ENCODE data around the gene NEU4.
A peak's percentile ranks its signal among the peaks of the same experiment; 100 is the strongest.

The NEU4 gene, protein sequence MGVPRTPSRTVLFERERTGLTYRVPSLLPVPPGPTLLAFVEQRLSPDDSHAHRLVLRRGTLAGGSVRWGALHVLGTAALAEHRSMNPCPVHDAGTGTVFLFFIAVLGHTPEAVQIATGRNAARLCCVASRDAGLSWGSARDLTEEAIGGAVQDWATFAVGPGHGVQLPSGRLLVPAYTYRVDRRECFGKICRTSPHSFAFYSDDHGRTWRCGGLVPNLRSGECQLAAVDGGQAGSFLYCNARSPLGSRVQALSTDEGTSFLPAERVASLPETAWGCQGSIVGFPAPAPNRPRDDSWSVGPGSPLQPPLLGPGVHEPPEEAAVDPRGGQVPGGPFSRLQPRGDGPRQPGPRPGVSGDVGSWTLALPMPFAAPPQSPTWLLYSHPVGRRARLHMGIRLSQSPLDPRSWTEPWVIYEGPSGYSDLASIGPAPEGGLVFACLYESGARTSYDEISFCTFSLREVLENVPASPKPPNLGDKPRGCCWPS
- 0 to 6.7 (median 0.79) reads per million in 4 donors for total RNA-seq

DNA sequence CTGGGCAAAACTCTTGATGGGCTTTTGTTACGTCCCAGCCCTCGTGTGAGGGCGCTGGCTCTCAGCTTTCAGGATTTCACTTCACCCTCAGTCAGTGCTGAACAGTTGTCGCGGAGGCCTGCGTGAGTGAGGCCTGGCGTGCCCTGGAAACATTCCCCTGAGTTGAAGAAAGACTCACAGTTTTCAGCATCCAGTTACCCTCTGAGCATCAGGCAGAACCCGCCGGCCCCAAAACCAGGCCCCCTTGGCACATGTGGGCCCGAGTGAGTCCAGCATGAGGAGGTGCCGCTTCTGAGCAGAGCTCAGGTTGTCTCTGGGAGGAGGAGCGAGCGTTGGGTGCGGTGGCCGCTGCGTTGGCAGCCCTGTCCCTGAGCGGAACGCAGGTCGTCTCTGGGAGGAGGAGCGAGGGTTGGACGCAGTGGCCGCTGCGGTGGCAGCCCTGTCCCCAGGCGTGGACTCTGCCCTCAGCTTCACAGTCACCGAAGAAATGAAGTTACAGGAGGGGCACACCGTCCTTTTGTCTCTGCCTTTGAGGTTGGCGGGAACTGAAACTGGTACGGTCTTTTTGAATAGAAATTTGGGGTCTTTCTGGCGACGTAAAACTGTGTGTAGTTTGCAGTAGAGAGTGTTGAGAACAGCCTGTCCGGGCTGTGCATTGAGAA, at the start of gene NEU4:
Gene NEU4, plus strand, starts transcription at position 473 of the 662 bp plus-strand sequence. CDS start 5,292 bp downstream, outside the sequence.
- DNase-seq: no peak

DNA sequence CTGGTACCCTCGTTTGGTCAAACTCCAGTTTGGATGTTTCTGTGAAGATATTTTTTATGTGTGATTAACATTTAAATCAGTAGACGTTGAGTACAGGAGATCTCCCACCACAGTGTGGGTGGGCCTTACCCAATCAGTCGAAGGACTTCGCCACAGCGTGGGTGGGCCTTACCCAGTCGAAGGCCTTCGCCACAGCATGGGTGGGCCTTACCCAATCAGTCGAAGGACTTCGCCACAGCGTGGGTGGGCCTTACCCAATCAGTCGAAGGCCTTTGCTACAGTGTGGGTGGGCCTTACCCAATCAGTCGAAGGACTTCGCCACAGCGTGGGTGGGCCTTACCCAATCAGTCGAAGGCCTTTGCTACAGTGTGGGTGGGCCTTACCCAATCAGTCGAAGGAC, 49.1 kb upstream of the NEU4 start:
- DNase-seq: peak in 1 of 5 donors; percentile 0

DNA sequence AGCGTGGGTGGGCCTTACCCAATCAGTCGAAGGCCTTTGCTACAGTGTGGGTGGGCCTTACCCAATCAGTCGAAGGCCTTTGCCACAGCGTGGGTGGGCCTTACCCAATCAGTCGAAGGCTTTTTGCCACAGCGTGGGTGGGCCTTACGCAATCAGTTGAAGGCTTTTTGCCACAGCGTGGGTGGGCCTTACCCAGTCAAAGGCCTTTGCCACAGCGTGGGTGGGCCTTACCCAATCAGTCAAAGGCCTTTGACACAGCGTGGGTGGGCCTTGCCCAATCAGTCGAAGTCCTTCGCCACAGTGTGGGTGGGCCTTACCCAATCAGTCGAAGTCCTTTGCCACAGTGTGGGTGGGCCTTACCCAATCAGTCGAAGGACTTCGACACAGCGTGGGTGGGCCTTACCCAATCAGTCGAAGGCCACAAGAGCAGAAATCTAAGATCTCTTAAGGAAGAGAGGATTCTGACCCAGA, 48.7 kb upstream of the NEU4 start:
- peak in 1 of 5 donors; percentile 6 for DNase-seq

DNA sequence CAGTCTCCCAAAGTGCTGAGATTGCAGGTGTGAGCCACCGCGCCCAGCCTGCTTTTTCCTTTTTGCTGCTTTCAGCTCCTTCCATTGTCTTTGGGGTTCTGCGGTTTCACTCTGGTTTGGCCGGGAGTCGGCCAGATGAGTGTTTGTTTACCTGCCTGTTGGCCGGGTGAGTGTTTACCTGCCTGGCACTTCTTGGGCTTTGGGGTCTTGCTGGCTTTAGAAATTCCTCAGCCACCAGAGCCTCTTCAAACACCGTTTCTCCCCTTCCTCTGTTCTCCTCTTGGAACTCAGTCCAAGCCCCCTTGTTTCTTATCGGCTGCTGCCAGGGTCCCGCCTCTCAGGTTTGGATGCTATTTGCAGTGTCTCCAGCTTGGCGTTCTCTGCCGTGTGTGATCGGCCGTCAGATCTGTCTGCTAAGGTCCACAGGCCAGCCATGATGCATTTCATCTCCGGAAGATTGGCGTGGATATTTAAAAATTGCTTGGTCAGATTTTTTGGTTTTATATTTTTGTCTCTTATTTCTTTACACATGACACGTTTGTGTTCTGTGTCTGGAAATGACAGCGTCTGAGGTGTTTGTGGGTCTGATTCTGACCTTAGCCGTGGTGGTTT, 46.6 kb upstream of the NEU4 start:
- DNase-seq: peak in 1 of 5 donors; percentile 17

DNA sequence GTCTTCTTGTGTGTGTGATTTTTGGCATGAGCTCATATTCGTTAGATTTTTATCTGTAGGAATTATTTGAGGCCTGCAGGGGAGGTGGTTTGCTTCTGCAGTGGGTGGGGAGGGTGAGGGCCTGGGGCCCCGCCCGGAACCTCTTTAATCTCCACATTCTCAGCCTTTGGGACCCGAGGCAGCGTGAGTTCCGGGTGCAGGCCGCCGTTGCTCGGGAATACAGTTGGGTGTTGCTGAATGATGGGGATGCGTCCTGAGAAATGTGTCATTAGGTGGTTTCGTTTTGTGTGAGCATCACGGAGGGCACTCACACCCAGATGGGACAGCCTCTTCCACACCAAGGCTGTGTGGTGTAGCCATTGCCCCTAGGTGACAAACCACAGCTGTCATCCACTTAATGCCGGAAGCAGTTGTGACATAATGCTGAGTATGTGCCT, 46.0 kb upstream of the NEU4 start:
- peak; percentile 46 to 86 (median 62) for DNase-seq

DNA sequence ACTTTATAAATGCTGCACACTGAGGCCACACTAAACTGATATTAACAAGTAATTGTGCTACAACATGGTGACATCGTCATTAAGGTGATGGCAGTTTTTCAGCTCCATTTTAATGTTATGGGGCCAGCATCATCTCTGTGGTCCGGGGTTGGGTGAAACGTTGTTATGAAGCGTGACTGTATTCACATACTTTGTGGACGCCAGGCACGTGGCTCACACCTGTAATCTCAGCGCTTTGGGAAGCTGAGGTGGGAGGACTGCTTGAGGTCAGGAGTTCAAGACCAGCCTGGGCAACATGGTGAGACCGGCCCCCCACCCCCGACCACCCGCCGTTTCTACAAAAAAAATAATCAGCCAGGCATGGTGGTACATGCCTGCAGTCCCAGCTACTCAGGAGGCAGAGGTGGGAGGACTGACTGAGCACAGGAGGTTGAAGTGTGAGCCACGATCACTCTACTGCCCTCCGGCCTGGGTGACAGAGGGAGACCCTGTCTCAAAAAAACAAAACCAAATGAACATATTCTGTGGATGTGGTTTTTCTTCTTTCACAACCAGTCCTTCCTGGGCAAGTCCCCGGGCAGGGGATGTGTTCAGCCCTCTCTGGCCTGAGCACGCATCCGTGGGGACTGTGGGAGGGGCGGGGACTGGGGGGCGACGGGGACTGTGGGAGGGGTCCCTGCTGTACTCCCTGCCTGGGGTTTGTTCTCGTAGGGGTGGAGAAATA, 45.3 kb upstream of the NEU4 start:
- DNase-seq: no peak

DNA sequence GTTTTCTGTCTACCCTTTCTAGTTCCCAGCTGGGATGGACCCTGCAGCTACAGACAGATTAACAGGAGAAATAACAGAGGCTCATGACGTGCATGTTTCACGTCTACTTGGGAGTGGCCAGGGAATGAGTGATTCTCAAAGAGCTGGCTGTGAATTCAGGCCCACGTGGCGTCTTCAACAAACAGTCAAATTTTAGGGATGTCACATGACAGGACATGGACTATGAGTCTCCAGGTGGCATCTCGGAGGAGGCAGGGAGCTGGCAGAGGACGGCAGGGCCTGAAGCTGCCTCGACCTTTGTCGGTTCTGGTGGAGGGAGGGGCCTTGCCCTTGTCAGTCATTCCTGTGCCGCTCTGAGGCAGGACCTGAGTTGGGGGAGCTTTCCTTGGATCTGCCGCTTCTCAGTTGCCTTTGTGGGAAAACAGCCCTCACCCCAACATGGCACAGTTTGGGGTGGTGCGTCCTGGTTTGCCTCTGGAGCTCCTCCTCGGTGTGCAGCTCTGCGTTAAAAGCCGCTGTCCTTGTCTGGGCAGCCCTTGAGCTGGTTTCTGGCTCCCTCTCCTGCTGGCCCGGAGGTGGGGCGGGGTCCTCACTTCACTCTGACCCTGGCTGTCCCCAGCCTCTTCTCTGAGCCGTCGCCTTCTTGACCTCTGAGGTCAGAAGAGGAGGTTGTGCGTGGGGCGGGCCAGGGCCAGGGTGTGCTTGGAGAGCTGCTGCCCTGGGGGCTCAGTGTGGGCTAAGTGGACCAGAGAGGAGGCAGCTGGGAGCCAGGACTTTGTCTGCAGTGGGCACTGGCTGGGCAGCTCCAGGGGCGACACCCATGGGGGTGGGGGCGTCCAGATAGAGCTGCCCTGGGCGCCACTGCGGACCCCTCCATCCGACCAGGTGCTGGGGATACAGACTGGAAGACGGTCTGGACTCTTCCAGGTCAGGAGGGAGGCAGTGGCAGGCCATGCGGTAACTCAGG, 44.4 kb upstream of the NEU4 start:
- DNase-seq: no peak

DNA sequence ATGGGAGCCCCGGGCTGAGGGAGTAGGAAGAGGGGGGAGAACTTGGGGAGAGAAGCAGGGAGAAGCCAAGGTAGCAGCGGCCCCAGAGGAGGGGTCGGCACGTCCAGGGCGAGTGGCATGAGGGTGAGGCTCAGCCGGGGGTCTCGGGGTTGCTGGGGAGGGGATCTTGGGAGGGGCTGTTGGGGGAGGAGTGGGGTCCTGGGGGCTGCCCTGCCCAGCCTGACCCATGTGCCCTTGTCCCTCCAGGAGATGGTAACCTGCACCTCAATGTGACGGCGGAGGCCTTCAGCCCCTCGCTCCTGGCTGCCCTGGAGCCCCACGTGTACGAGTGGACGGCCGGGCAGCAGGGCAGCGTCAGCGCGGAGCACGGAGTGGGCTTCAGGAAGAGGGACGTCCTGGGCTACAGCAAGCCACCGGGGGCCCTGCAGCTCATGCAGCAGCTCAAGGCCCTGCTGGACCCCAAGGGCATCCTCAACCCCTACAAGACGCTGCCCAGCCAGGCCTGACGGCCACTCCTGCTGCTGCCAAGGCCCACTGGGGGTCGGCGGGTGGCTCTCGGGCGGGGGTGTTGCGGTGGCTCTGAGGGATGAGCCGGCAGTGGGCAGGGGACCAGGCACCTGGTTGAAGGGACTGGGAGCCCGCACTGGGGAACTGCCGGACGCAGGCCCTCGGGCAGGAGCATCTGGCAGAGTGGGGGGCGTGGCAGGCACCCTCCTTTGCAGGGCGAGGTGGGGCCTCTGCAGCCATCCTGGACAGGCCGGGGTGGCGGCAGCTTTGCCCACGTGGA, 41.3 kb upstream of the NEU4 start:
- DNase-seq: no peak

DNA sequence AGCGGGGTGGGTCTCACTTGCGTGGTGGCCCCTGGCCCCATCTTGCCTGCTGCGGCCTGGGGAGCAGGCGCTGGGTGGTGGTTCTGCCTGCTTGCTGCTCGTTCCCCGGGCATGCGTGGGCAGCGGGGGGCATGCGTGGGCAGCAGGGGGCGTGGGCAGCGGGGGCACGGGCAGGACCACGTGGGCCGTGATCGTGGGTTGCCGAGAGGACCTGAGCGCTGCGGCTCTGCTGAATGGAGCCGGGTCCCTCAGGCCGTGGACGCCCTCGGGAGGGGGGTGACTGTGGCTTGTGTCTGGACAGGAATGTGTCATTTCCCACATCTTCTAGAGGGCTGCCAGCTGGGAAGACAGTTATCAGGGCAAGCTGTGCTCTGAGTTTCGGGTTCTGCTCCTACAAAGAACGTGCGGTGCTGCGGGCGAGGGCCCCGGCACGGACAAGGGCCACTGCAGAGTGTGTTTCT, 40.7 kb upstream of the NEU4 start:
- no peak for DNase-seq

DNA sequence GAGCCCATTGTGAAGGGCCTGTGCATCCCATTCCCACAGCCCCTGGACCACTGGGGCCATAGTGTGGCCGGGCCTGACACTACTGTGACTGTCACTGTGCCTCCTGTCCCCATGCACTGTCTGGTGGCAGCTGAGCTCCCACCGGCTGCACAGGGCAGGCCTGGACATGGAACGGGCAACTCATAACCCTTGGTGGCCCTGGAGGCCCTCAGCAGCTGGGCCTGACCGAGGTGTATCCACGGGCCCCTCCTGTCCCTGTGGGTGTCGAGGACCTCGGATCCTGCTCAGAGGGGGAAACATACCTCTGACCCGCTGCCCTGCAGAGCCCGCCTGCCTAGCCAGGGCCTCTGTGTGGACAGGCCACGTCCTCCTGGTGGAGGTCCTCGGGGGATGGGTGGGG, 40.1 kb upstream of the NEU4 start:
- DNase-seq: no peak

DNA sequence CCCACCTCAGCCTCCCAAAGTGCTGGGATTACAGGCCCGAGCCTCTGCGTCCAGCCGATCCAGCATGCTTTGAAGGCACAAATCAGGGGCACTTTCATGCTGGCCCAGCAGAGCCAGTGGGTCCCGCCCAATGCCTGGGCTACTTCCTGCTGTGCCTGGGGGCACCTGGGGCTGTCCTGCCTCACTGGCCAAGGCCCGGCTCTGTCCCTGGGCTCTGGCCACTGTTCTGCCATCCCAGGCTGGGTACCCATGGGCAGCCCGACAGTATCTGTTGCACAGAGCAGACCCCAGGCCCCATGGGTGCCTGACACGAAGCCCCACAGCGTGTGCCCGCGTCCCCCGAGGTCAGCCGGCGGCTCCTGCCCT, 39.2 kb upstream of the NEU4 start:
- DNase-seq: no peak

DNA sequence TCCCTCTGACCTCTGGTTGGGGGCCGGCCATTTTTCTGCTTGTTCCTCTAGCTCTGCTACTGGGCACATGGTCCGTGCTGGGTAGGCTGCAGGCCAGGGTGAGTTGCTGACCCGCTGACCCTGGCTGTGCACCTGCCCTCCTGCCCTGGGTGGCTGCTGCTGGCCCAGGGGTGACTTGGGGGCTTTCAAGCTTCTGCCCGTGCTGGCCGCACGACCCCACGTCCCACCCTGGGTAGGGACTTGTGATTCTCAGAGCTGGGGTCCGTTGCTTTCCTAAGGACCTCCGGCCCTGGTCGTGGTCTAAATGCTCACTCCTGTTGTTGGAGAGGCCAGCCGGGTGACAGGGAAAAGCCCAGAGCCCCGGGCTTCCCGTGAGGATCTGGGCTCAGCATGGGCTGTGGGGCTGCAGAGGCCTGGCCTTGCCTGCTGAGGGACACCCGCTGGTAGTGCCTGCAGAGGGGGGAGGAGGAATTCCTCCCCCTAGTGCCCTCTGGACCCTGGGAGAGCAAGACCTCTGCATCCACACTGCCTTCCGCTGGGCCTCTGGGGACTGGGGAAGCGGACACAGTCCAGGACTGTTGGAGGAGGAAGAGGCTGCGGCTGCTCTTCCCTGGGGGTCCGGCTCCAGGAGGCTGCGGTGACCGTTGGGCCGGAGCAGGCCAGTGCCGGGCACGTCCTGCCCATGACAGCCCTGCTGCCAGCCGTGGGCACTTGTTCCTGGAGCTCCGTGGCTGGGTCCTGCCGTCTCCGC, 38.6 kb upstream of the NEU4 start:
- no peak for DNase-seq

DNA sequence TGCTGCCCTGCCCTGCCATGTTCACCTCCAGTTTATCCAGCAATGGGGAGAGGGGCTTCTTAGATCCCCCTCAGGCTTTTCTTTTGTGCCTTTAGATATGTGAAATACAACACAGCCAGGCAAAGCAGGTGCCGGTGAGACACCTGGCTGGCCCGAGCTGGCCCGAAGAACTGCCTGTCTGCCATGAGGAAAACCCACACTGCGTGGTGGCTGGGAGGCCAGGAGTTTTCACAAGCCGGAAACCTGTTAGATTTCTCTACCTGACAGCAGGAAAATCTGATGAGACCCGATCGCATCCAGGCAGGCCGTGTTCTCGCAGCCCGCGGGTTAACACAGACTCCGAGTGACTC, 38.1 kb upstream of the NEU4 start:
- DNase-seq: no peak

DNA sequence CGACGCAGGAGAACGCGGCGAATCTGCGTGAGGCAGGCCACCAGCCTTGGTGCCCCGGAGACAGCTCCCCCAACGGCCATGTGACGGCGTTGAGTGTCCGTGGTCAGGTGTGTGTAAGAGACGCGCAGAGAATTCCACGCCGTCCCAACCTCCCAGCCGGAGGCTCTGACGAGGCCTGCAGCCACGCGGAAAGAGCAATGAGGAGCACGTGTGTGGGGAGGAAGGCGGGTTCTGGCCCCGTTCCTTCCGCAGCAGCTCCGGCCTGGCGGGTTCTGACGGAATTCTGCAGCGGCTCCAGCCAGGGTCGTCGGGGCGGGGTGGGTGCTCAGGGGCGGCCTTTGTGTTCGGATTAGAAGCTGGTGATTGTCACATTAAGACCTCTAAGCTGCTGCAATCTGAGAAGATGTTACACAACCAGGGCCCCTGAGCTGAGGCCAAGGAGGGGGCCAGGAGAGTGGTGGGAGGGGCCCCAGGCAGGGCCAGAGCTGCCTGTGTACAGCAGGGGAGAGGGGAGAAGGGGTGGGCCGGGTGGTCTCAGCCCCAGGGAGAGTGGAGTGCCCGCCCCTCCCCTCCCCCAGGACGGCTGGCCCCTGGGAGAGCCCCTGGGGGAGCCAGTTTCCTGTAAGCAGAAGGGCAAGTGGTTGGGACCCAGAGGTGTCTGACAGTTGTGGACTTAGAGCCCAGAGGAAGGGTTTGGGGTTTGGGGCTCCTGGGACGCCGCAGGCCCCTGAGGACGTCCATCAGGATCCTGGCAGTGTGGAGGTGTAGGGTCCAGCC, 37.5 kb upstream of the NEU4 start:
- no peak for DNase-seq

DNA sequence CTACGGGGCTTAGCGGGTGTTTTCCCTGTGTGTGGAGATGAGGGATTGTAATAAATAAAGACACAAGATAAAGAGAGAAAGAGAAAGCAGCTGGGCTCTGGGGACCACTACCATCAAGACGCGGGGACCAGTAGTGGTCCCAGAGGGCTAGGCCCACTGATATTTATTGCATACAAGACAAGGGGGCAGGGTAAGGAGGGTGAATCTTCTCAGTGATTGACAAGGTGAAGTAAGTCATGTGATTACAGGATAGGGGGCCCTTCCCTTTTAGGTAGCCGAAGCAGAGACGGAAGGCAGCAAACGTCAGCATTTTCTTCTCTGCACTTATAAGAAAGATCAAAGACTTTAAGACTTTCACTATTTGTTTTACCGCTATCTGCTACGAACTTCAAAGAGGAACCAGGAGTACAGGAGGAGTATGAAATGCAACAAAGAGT, 36.9 kb upstream of the NEU4 start:
- DNase-seq: peak in 2 of 5 donors; percentile 29 to 50

DNA sequence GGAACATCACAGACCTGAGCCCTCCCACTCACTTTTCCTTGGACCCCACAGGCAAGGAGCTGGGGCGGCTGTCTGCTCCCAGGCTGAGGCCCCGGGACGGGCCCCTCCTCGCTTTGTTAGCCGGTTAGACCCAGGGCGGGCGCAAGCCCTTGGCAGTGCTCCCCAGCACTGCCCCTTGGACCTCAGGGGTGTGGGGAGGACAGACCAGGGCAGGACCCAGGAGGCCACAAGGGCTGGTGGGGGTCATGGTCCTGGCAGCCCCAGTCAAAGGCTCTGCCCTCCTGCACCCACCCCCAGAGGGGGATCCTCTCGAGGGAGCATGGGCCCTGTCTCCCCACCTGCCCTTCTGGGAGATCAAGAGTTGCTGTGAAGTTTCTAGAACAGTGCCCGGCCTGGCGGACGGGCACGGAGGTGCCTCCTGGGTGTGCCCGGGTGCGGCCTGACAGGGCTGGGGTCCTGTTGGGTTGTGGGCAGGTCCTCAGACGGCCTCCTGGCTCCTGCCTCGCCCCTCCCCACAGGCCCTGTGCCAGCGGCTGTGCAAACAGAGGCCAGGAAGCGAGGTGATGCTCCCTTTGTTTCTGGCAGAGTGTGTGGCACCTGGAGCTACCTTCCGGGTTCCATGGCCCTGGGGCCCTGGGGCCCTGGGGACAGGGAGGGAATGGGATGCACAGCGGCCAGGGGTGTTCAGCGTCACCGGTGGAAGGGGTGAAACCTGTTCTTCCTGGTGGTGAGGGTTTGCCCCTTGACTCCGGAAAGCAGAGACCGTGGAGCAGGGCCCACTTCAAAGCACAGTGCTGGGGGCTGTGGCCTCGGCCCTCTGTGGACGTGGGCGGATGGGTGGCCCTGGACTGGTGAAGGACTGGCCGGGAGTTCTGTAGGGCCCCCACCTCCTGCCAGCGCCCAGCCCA, 35.2 kb upstream of the NEU4 start:
- DNase-seq: no peak

DNA sequence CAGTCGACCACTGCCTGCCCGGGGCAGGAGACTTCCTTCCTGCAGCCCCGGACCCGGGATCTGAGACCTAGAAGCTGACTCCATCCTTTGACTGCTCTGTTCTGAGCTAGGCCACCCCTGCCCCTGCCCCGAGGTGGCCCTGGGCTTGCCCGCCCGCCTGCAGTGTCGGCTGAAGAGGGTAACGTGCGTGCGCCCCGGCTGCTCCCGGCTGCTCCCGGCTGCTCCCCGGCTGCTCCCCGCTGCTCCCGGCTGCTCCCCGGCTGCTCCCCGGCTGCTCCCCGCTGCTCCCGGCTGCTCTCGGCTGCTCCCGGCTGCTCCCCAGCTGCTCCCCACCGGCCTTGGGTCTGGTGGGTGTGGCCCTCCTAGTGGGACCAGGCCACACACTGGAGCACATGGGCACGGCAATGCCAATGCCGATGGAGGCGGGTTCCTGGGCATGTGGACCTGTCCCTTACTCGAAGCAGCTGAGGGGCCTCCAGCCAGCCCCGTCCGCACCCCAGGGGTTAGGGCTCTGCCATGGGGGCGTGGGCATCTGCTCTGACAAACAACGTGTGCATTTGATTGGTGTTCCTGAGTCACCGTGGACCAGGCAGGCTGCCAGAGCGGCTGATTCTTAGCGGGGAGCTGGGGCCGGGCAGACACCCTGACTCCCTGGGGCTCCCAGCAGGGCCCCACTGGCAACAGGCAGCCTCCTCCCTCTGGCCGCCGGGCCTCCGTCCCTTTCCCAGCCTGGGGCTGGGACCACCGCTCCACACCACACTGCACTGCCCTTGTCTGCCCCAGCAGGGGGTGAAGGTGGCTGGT, 34.4 kb upstream of the NEU4 start:
- no peak for DNase-seq

Data from T-helper 1 cell (primary cell).